HG03432 (cell line): ENCODE data around the gene FRYL.
A peak's percentile ranks its signal among the peaks of the same experiment; 100 is the strongest.

Experiments used
- ATAC-seq: cut with Tn5 transposase; IDR thresholded peaks from one replicate; pipeline ENCODE4 v1.9.1; 2021; ENCODE audit warnings: mild to moderate bottlenecking, moderate library complexity; ENCODE audit not compliant: unreplicated experiment

Gene FRYL

GRCh38 chr4:48499551-48500066 is 280.5 kb downstream of the FRYL start:
- ATAC-seq = peak; percentile 88

DNA sequence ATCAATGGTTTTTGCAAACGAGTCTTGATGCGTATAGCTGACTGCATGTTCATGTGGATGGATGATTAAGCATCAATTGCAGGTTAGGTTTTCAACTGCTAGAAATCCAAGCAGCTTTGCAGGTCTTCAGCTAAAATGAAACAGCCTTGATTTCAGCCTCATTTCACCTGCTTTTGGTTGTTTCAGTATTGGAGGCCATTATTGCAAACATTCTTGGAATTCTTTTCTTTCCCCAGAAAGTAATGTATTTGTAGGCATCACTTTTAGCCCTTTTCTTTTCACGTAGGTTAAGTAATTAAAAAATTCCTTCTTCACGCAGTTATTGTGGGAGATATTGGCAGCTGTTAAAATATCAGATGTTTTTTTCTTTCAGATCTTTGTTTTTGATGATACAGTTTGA is 281.2 kb downstream of the FRYL start:
- no peak for ATAC-seq

GRCh38 chr4:48495941-48496340 is 284.1 kb downstream of the FRYL start:
- no peak for ATAC-seq

GRCh38 chr4:48493452-48494100 is 286.5 kb downstream of the FRYL start:
- no peak for ATAC-seq

- no peak for ATAC-seq
Observed at GRCh38 chr4:48491514-48492176, 288.4 kb downstream of the FRYL start.

DNA sequence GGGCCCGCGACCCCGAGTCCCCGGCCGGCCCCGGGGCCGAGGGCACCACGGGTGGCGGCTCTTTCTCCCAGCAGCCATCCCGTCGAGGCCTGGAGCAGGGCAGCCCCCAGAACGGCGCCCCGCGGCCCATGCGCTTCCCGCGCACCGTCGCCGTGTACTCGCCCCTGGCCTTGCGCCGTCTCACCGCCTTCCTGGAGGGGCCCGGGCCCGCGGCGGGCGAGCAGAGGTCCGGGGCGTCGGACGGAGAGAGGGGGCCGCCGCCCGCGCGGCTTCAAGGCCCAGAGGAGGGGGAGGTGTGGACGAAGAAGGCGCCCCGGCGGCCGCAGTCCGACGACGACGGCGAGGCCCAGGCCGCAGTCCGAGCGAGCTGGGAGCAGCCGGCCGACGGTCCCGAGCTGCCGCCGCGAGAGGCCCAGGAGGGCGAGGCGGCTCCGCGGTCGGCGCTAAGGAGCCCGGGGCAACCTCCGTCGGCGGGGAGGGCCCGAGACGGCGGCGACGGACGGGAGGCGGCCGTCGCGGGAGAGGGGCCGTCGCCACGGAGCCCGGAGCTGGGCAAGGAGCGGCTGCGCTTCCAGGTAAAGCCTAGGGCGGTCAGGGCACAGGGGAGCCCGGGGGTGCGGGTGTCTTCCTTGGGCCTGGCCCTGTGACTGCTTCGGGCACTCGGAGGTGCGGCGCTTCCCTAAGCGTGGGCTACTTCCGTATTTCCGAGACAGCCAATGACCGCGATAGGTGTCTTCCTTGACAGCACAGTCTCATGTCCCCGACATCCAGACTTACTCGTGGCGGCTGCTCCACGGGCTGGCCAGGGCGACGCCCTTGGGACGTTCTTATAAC is 289.2 kb downstream of the FRYL start:
- no peak for ATAC-seq

- ATAC-seq = peak; percentile 50
Observed at GRCh38 chr4:48490012-48490679, 289.9 kb downstream of the FRYL start, which contains the start of gene ZAR1. Gene ZAR1, plus strand, starts transcription at chr4:48490252. Its CDS starts 40 bp downstream, at chr4:48490292.

GRCh38 chr4:48489683-48490011 is 290.4 kb downstream of the FRYL start:
- peak; percentile 18 for ATAC-seq

DNA sequence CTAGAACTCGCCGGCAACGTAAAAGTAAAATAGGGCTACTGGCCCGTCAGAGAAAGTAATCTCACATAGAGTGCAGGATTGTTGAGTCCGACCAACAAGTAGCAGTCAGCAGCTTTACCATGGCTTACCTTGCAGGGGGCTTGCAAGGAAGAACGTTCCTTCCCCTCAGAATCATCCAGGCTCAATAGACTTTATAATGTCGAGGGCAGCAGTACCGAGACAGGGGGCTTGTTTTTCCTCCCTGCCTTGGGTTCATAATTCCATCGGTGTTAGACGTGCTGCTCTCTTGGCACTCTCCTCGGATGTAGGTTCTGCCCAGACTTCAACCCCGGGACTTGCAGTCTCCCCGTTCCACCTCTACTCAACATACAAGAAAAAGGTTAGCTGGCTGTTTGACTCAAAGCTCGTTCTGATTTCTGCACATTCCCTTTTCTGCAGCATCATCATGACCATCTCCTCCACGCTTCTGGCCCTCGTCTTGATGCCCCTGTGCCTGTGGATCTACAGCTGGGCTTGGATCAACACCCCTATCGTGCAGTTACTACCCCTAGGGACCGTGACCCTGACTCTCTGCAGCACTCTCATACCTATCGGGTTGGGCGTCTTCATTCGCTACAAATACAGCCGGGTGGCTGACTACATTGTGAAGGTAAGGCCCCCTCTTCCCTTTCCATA is 295.4 kb downstream of the FRYL start:
- no peak for ATAC-seq

DNA sequence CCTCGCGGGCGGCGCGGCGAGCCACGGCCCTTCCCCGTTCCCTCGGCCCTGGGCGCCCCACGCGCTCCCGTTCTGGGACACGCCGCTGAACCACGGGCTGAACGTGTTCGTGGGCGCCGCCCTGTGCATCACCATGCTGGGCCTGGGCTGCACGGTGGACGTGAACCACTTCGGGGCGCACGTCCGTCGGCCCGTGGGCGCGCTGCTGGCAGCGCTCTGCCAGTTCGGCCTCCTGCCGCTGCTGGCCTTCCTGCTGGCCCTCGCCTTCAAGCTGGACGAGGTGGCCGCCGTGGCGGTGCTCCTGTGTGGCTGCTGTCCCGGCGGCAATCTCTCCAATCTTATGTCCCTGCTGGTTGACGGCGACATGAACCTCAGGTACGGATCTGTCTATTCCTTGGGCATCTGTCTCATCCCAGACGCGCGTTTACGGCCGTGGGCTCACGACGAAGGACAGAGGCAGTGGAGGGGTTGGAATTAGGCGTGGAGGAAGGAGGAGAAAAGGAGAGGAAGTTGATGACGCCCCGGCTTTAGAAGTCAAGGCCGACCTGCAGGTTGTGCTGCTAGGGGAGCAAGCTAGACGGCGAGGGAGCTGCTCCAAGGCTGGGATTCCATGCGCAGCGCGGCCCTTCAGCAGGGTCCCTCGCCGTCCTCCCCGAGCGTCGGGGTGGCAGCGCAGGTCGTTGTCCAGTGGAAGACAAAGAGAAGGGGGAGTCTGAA is 296.1 kb downstream of the FRYL start:
- no peak for ATAC-seq

- no peak for ATAC-seq
Observed at GRCh38 chr4:48483006-48483776, 296.9 kb downstream of the FRYL start, which contains the start of gene SLC10A4. Gene SLC10A4, plus strand, starts transcription at chr4:48483343. Its CDS starts 219 bp downstream, at chr4:48483562.

DNA sequence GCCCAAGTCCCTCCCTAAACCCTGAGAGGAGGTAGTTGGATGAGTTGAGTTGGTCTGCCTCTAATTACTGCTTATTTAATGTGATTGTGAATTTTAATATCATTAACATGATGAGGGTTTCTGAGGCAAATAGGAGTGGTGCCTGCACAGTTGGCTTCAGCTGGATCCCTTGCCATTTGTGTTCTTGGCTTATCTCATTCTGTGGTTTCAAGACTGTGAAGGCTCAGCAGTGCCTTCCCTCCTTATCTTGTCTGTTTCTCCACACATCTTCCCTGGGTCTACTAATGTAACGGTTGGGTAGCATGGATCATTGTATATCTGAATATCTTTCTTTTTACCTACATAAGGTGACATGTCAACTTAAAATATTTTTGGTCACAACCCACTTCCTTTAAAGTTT is 298.5 kb downstream of the FRYL start:
- ATAC-seq = no peak

GRCh38 chr4:48478273-48478672 is 301.8 kb downstream of the FRYL start:
- no peak for ATAC-seq

- ATAC-seq = no peak
Observed at GRCh38 chr4:48475770-48476169, 304.3 kb downstream of the FRYL start.

DNA sequence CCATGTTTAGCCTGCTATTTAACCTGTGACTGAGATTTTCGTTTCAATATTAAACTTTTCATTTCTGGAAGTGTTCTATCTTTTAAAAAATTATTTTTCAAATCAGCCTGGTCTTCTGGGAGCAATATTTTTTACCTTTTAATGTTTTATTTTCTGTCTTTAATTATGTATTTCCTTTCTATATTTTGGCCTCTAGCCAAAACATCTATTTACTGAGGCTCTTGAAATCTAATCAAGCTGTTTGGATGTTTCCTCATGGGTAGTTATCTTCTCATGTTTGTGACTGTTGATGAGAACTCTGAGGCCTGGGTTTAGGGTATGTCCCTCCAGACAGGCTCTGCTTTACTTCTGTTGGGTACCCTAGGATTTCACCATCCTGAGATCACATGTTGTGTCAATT is 307.3 kb downstream of the FRYL start:
- no peak for ATAC-seq

DNA sequence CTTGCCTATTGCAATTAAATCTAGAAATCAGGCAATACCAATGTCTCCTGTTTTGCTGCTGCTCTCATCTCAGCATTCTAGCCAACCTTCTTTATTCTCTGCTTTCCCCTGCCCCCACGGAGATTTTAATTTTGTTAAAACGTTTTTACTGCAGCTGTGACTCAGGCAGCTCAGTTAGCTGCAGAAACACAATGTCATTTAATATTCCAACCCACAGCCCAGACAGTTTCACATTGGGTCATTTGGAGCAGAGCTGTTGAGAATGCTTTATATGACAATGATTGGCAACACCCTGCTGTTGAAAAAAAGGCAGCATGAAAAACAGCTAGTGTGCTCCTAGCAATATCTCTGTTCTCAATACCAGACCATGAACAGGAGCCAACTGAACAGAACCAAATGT is 309.5 kb downstream of the FRYL start:
- ATAC-seq = no peak

DNA sequence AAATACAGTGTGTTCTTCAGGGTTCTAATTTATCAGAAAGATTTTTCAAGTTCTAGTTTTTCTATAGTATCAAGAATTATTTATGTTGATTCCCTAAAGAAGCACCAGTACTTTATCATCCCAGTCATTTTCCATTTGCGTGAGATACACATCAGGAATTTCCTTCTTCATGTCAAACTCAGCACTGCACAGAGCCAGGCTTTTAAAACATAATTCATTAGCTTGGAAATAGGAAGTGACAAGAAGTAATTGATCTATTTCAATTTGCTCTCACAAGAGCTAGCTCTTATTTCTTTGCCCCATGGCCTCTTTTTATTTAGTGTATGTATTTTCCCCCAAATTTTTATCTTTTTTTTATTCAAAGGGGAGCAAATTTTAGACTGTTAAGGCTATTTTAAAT is 309.9 kb downstream of the FRYL start:
- ATAC-seq = no peak

DNA sequence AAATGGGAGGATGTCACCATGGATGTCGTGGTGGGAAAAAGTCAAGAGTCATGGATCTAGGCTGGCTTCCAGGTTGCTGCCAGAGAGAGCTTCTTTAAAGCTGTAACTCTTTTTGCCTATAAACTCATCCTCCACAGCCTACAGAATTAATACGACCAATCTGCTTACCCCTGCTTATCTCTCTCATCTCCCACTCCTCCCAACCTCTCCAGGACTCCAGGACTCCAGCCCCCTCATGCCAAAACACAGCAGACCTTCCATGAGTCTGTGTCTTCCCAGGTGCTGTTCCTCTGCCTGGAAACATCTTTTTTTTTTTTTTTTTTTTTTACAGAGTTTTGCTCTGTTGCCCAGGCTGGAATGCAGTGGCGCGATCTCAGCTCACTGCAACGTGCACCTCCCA is 312.2 kb downstream of the FRYL start:
- no peak for ATAC-seq

DNA sequence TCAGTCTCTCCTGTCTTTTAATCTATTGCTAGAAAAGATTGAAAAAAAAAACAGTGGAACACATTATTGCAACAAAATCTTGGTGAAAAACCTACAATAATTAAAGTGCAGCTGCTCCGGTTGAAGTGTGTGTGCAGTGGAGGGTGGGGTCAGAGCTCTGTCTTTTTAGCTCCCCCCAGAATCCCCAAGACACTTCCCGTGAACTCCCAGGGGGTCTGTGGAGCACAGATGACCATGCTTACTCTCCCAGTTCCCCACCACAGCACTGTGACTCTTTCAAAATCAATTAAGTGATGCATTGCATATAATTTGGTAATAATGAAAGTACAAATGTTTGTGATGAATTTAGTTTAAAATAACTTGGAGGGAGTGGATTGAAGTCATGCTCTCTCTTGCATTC is 312.6 kb downstream of the FRYL start:
- ATAC-seq = no peak
